GM12873 (cell line): ENCODE results near the gene MYOZ2.

Experiments
- CTCF ChIP-seq: IDR thresholded peaks from 2 replicates; pipeline ENCODE4 v1.5.1; 2012; ENCODE audit warnings: low read depth, mild to moderate bottlenecking, moderate library complexity, low read length, control low read depth; ENCODE audit not compliant: insufficient read depth; ENCODE audit errors: missing control alignments

MYOZ2 gene

GRCh38 chr4:119184128-119184527, 48.5 kb downstream of the MYOZ2 start:
- TF ChIP-seq CTCF, result no peak

- TF ChIP-seq CTCF, result no peak
Measured at GRCh38 chr4:119189638-119190037, 54.0 kb downstream of the MYOZ2 start.

- TF ChIP-seq CTCF, result no peak
Measured at GRCh38 chr4:119190354-119190753, 54.7 kb downstream of the MYOZ2 start.

GRCh38 chr4:119191505-119191904, 55.9 kb downstream of the MYOZ2 start:
- TF ChIP-seq CTCF, result no peak

- TF ChIP-seq CTCF, result no peak
Measured at GRCh38 chr4:119197772-119198212, 62.2 kb downstream of the MYOZ2 start.

- TF ChIP-seq CTCF, result no peak
Measured at GRCh38 chr4:119204916-119205315, 69.3 kb downstream of the MYOZ2 start.

- TF ChIP-seq CTCF, result no peak
Measured at GRCh38 chr4:119205690-119206089, 70.1 kb downstream of the MYOZ2 start.

- TF ChIP-seq CTCF, result no peak
Measured at GRCh38 chr4:119206178-119206577, 70.5 kb downstream of the MYOZ2 start.
